AG09319 (cell line): ENCODE data around the gene CDK10.
"Not testable (repeated sequence)": the region's sequence is repeated elsewhere in the genome, so short reads cannot be mapped to it uniquely, and the experiment has no call there.

ENCODE experiments used
- DNase-seq: peaks from one replicate; pipeline ENCODE4 v3.0.0-alpha.2; 2010; ENCODE audit warnings: low read depth; ENCODE audit errors: extremely low read depth
- CTCF ChIP-seq: IDR thresholded peaks from 2 replicates; pipeline ENCODE4 v1.5.1; 2011; ENCODE audit warnings: low read depth, mild to moderate bottlenecking, inconsistent platforms, low read length, moderate library complexity

Gene CDK10

GRCh38 chr16:89668790-89669158, 17.7 kb upstream of the CDK10 start:
- TF ChIP-seq CTCF: no peak
- DNase-seq: no peak

GRCh38 chr16:89669755-89670154, 16.7 kb upstream of the CDK10 start:
- DNase-seq: no peak
- no peak for TF ChIP-seq CTCF

- DNase-seq: no peak
- TF ChIP-seq CTCF: no peak
Observed at GRCh38 chr16:89670496-89671431, 15.7 kb upstream of the CDK10 start.

DNA sequence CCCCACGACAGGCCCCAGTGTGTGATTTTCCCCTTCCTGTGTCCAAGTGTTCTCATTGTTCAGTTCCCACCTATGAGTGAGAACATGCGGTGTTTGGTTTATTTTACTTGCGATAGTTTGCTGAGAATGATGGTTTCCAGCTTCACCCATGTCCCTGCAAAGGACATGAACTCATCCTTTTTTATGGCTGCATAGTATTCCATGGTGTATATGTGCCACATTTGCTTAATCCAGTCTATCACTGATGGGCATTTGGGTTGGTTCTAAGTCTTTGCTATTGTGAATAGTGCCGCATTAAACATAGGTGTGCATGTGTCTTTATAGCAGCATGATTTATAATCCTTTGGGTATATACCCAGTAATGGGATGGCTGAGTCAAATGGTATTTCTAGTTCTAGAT, 14.9 kb upstream of the CDK10 start:
- DNase-seq: not testable (repeated sequence)

GRCh38 chr16:89672177-89672941, 14.1 kb upstream of the CDK10 start:
- TF ChIP-seq CTCF: no peak
- DNase-seq: no peak

GRCh38 chr16:89678258-89678657, 8.2 kb upstream of the CDK10 start:
- TF ChIP-seq CTCF: no peak
- no peak for DNase-seq

DNA sequence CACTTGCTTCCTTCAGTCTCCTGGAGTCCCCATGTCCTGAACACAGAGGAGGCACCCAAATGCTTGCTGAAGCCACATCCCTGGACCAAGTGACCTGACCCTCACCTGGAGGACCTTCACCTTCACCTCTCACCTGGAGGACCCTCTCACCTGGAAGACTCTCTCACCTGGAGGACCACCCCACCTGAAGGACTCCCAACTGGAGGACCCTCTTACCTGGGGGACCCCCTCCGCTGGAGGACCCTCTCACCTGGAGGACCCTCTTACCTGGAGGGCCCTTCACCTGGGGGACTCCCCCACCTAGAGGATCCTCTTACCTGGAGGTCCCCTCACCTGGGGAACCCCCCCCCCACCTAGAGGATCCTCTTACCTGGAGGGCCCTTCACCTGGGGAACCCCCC, 573 bp upstream of the CDK10 start:
- DNase-seq: no peak
- TF ChIP-seq CTCF: no peak
